OCI-LY1 (cell line): ENCODE data around the gene ACSL6.

Experiments
- H2AFZ ChIP-seq: fragments of 200-600 bp; sonication (generic), shearing (Covaris generic); 2 replicates; pipeline ENCODE4 v1.6.0; 2014; ENCODE audit warnings: antibody characterized with exemption, mild to moderate bottlenecking, low read length
- H3F3A ChIP-seq: fragments of 200-600 bp; sonication (generic), shearing (Covaris generic); 2 replicates; pipeline ENCODE4 v1.6.0; 2014; ENCODE audit warnings: mild to moderate bottlenecking, antibody characterized with exemption, low read length, moderate library complexity; ENCODE audit not compliant: insufficient read depth
- H3K27ac ChIP-seq: fragments of 200-600 bp; sonication (generic); 2 replicates; pipeline ENCODE4 v1.5.1; 2014; ENCODE audit warnings: low read length, mixed run types, mild to moderate bottlenecking, low read depth; ENCODE audit not compliant: poor library complexity, severe bottlenecking
- H3K27me3 ChIP-seq: fragments of 200-600 bp; sonication (generic); 2 replicates; pipeline ENCODE4 v1.6.0; 2014; ENCODE audit warnings: antibody characterized with exemption, mild to moderate bottlenecking, low read length, moderate library complexity; ENCODE audit not compliant: insufficient read depth
- H3K36me3 ChIP-seq: fragments of 200-600 bp; sonication (generic); 2 replicates; pipeline ENCODE4 v1.6.1; 2014; ENCODE audit warnings: mild to moderate bottlenecking, antibody characterized with exemption, low read length, moderate library complexity, mixed read lengths; ENCODE audit not compliant: insufficient read depth
- H3K4me1 ChIP-seq: fragments of 200-600 bp; sonication (generic); 2 replicates; pipeline ENCODE4 v1.5.1; 2014; ENCODE audit warnings: mild to moderate bottlenecking, low read length, moderate library complexity; ENCODE audit not compliant: insufficient read depth, severe bottlenecking
- H3K4me2 ChIP-seq: fragments of 200-600 bp; sonication (generic), shearing (Covaris generic); 2 replicates; pipeline ENCODE4 v1.6.1; 2014; ENCODE audit warnings: low read length
- H3K4me3 ChIP-seq: fragments of 200-600 bp; sonication (generic); 2 replicates; pipeline ENCODE4 v1.5.1; 2014; ENCODE audit warnings: low read length, low read depth, mild to moderate bottlenecking, mixed read lengths; ENCODE audit not compliant: poor library complexity, severe bottlenecking
- H3K79me2 ChIP-seq: fragments of 200-600 bp; shearing (Covaris generic); 2 replicates; pipeline ENCODE4 v1.6.1; 2016; ENCODE audit warnings: mixed run types, low read length, mixed read lengths; ENCODE audit not compliant: insufficient read depth
- H3K9ac ChIP-seq: fragments of 200-600 bp; sonication (generic), shearing (Covaris generic); 2 replicates; pipeline ENCODE4 v1.6.1; 2014; ENCODE audit warnings: mild to moderate bottlenecking, low read length, mixed read lengths
- H3K9me2 ChIP-seq: fragments of 200-600 bp; sonication (generic), shearing (Covaris generic); 2 replicates; pipeline ENCODE4 v1.6.1; 2014; ENCODE audit warnings: low read depth, mild to moderate bottlenecking, low read length, mixed read lengths
- H3K9me3 ChIP-seq: fragments of 200-600 bp; shearing (Covaris generic); 2 replicates; pipeline ENCODE4 v1.6.1; 2014; ENCODE audit warnings: low read length, mixed read lengths
- H4K20me1 ChIP-seq: fragments of 200-600 bp; sonication (generic), shearing (Covaris generic); 2 replicates; pipeline ENCODE4 v1.6.0; 2016; ENCODE audit warnings: mild to moderate bottlenecking, low read length; ENCODE audit not compliant: insufficient read depth
- CTCF ChIP-seq: fragments of 200-600 bp; sonication (generic), shearing (Covaris generic); IDR thresholded peaks from 2 replicates; pipeline ENCODE4 v1.5.1; 2017; ENCODE audit warnings: mild to moderate bottlenecking, antibody characterized with exemption, low read length, moderate library complexity, mixed read lengths
- EZH2 ChIP-seq: fragments of 200-600 bp; sonication (generic), shearing (Covaris generic); IDR thresholded peaks from 2 replicates; pipeline ENCODE4 v1.8.0; 2017; ENCODE audit warnings: borderline replicate concordance, mixed run types, mild to moderate bottlenecking, antibody characterized with exemption, low read length, moderate library complexity, mixed read lengths

Gene ACSL6

GRCh38 chr5:132049559-132049958, 38.1 kb upstream of the ACSL6 start:
- TF ChIP-seq CTCF (no peak), EZH2 (no peak)
- H3K4me1 ChIP-seq = no peaks in the 10 kb centered on the region
- H3K79me2 ChIP-seq = no peaks in the 10 kb centered on the region
- no peaks in the 10 kb centered on the region for H3F3A ChIP-seq
- no peak overlapping the region for H2AFZ ChIP-seq
- peaks cover 12% of the 10 kb centered on the region; the same call in 1 of the 2 replicates for H3K27me3 ChIP-seq
- no peaks in the 10 kb centered on the region for H4K20me1 ChIP-seq
- H3K9me3 ChIP-seq = no peaks in the 10 kb centered on the region
- H3K9me2 ChIP-seq = no peaks in the 10 kb centered on the region
- no peak overlapping the region for H3K4me3 ChIP-seq
- H3K27ac ChIP-seq = no peak overlapping the region
- no peaks in the 10 kb centered on the region for H3K36me3 ChIP-seq
- H3K9ac ChIP-seq = no peak overlapping the region
- H3K4me2 ChIP-seq = no peak overlapping the region

- Histone ChIP-seq H3K4me1 (no peaks in the 10 kb centered on the region), H3K36me3 (no peaks in the 10 kb centered on the region), H3F3A (no peaks in the 10 kb centered on the region), H3K9me2 (no peaks in the 10 kb centered on the region), H3K4me2 (no peak overlapping the region), H2AFZ (no peak overlapping the region), H3K27me3 (peaks cover 12% of the 10 kb centered on the region; the same call in 1 of the 2 replicates), H3K9ac (no peak overlapping the region), H4K20me1 (no peaks in the 10 kb centered on the region), H3K27ac (no peak overlapping the region), H3K79me2 (no peaks in the 10 kb centered on the region), H3K4me3 (no peak overlapping the region), H3K9me3 (no peaks in the 10 kb centered on the region)
- no peak for TF ChIP-seq EZH2
- no peak for TF ChIP-seq CTCF
Measured at GRCh38 chr5:132049093-132049492, 37.6 kb upstream of the ACSL6 start.

GRCh38 chr5:132046880-132047299, 35.4 kb upstream of the ACSL6 start:
- Histone ChIP-seq H3K9me3 (no peaks in the 10 kb centered on the region), H3K36me3 (no peaks in the 10 kb centered on the region), H3K27me3 (peaks cover 8% of the 10 kb centered on the region; the same call in 1 of the 2 replicates), H3K27ac (no peak overlapping the region), H3K9ac (no peak overlapping the region), H2AFZ (no peak overlapping the region), H3F3A (no peaks in the 10 kb centered on the region), H3K9me2 (no peaks in the 10 kb centered on the region), H3K4me1 (no peaks in the 10 kb centered on the region), H3K4me2 (no peak overlapping the region), H3K79me2 (no peaks in the 10 kb centered on the region), H3K4me3 (no peak overlapping the region), H4K20me1 (no peaks in the 10 kb centered on the region)
- no peak for TF ChIP-seq CTCF
- no peak for TF ChIP-seq EZH2
